Stimulated activated CD8-positive, alpha-beta memory T cell treated with anti-CD3 and anti-CD28 coated beads, Interleukin-2, amount 100 ng/mL, for 1 hour (primary cell): ENCODE measurements around the gene GNS.

ENCODE experiments used
- DNase-seq, 2 donors: peaks; one replicate each; pipeline ENCODE4 v3.0.0-alpha.2; 2020; ENCODE audit warnings: low read depth in 2 of 2

Gene GNS

DNA sequence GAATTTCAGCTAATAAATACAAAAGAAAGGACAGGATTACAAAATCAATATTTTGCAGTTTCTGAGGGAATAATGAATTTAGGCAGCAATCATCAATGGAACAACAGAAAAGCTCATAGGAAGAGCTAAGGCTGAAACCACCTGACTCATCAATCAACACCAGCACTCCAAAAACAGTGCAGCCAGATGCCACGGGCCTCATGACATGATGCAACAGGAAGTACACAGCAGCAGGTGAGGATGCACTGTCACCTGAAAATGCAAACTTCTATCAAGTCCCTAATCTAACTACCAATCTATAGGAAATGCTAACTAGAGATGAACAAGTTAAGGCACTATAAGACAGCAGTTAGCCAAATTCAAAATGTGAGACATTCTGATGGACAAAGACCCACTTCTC lies 21.7 kb downstream of the GNS start:
- no peak for DNase-seq

DNA sequence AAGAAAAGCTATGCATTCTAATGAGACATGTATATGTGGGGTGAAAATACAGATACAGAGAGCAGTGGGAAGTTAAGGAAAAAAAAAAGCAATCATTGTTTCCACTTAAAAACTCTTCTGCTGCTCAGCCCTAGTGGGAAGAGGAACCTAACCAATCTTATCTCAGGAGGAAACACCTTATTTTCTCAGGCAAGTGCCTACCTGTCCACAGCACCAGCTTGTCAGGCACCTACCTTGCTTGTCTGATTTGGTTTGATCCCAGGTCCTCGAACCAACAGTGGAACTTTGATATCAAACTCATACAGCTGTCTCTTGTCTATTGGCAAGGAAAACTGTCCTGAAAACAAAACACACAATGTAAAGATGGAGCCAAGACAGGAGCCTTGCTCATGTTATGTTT lies 22.4 kb downstream of the GNS start:
- DNase-seq = no peak

DNA sequence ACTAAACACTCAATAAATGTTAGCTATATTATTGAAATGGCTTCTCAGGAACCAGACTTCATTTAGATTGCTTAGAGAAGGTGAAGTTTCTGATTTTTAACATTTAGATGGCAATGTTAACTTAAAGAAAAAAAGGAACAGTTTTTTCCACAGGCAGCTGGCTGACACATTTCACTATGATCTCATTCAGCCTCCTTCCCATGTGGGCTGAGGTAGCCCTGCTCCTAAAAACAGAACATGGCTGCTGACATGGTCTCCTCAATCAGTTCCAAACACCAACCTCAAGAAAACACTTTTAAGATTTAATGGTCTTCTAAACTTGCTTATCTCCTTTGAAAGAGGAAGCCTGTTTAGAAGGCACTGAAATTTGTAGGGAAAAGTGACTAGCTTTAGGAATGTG lies 23.8 kb downstream of the GNS start:
- DNase-seq = no peak

DNA sequence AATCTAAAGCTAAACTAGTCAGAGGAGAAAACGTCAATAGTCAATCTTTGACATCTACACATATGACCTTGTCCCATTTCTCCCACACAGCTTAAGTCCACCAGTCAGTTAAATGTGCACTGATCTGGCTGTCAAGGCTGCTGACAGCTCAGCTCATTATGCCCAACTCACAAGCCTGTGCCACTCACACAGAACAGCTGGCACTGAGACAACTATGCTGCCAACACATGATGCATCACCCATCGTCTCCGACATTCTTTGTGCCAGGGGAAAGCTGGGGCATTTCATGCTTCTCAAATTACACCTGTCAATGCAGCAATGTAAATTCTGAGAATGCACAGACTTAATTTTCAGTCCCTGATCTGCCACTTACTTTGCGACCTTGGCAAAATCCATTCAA lies 25.3 kb downstream of the GNS start:
- no peak for DNase-seq

DNA sequence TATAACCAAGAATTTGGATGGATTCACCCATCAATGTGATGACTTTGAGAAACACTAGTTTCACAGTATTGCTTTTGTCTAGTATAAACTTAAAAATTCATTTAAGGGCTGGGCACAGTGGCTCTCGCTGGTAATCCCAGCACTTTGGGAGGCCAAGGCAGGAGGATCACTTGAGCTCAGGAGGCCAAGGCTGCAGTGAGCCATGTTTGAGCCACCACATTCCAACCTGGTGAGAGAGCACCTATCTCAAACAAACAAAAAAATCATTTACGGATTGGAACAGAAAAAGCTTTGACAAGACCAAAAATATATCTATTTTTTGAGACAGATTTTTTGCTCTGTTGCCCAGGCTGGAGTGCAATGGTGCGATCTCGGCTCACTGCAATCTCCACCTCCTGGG lies 27.5 kb downstream of the GNS start:
- DNase-seq = no peak

DNA sequence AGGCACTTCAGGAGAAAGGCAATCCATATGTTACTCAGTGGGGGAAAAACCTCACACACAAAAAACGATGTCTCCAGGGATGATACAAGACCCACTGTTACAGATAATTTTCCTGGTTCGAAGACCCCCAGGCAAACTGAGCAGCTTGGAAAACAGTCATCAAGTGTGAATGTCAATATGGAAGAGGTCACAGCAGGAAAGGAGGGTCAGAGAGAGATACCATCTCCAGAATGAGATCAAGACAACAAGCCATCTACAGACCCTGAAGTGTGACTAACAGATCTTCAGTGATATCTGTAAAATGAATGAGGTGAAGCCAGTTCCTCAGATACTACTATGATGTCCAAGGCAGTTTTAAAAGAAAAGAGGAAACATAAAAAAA lies 28.6 kb downstream of the GNS start:
- DNase-seq = no peak

DNA sequence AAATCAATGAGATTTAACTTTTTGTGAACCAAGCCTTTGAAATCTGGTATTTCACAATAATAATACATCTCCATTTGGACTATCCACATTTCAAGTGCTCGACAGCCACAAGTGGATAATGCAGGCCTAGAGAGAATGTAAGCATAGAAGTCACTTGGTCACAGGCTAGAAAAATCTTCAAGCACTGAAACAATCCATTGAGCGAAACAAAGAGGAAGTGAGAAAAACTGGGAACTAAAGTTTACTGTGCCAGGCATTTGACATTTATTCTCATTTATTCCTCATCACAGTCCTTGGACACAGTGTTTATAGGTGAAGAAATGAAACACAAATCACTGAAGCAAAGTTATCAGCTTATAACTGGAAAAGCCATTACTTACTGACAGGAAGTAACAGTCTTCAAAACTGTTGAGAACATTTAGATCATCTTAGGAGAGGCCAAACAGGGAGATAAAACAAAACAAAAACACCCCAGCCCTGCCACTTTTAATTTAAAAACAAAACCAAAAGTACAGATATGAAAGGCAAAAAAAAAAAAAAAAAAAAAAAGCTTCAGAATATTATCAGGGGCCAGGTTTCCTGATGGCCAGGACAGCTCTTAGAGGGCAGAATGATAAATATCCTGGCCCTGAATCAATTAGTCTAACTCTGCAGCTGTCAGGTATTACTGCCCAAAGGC lies 29.2 kb downstream of the GNS start:
- no peak for DNase-seq

DNA sequence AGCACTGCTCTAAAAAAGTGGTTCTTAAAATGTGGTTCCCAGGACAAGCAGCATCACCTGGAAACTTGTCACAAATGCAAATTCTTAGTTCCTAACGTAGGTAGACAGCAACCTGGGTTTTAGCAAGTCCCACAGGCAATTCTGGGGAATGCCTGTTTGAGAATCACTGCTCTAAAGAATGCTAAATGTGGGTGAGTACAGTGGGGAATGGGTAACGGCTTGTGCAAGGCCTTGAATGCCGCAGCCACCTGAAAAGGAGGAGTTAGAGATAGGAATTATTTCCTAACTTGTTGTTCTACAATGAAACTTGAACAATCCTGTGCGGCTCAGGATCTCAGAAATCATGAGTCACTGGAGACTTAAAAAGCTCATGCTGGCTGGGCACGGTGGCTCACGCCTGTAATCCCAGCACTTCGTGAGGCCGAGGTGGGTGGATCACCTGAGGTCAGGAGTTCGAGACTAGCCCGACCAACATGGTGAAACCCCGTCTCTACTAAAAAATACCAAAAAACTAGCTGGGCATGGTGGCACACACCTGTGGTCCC lies 34.9 kb downstream of the GNS start:
- no peak for DNase-seq

DNA sequence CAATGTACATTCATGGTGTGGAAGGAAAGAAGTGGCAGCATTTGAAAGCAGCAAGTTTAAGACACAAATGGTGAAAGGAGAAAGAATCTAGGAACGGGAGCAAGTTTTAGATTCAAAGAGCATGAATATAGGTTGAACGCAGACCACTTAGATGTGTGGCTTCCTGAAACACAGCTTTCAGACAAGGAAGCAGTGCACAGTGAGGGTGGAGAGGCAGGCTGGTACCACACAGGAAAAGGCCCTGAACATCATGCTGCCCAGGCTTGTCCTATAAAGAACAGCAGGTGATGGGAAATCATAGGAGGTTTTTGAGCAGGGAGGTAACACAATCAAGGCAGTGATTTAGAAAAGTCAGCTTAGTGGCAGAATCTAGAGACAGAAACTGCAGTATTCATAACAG lies 35.6 kb downstream of the GNS start:
- DNase-seq = no peak

DNA sequence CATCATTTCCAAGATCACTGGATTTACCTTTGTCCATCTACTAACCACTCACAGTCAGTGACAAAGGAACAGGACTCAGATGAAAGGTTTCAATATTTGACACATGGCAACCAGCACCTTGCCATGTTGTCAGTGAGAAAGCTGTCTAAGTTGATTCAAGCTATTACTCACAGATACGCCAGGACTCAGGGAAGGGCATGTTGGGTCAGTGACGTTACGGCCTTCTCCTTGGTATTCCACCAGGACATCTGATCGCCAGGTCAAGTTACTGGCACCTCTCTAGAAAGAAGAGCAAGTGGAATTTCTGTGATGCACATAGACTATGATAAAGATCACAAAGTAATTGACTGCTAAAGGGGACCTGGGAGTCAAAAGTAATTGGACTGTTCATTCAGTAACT lies 36.4 kb downstream of the GNS start:
- DNase-seq = no peak

DNA sequence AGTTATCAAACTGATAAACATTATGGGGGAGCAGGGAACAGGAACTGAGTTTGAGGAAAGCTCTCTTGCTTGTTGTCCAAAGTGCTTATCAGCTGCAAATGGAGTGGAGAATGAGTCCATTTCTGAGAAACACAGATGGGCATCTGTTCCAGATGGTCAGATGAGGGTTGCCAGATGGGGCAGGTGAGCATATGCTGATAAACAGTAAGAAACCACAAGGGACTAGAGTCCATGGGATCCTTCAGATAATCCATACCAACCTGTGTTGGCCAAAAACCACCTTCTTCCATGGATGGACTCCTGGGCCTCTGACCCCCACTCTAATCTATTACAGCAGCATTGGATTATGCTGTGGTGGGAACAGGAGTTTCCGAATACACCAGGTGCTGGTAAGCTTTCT lies 38.3 kb downstream of the GNS start:
- DNase-seq = no peak

DNA sequence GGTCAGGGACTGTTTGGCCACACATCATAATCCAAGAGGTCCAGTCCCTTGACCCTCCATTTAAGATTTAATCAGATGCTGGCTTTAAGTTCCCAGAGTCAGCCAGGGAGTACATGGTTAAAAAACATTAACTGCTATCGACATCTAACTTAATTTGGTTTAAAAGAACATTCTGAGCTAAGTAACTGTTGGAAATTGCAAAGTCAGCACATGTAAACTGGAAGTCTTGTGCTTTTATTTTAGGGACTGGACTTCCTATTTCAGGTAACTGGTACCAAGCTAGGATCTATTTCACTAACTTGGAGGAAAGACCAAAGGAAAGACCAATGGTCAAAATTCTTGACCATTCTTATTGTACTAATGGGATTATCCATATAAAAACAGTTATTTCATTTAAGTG lies 40.6 kb downstream of the GNS start:
- no peak for DNase-seq

DNA sequence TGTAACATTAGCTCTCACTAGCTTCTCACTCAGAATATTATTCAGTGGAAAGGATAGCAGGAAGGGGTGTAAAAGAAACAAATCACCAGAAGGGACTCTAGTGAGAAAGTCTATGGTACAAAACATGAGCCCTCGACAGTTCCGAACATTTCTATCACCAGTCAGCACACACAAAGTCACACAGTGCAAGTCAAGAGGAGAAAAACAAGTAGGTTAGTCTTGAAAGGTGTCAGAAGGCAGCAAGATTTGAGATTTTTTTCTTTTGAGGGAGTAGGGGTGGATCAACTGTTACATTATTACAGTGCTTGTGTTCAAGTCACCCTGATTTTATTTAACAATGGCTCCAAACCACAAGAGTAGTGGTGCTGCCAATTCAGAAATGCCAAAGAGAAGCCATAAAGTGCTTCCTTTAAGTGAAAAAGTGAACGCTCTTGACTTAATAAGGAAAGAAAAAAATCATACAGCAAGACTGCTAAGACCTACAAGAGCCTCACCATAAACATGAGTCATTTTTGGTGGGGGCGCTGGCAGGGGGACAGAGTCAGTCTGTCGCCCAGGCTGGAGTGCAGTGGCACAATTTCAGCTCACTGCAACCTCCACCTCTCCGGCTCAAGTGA lies 42.3 kb downstream of the GNS start:
- DNase-seq = no peak

DNA sequence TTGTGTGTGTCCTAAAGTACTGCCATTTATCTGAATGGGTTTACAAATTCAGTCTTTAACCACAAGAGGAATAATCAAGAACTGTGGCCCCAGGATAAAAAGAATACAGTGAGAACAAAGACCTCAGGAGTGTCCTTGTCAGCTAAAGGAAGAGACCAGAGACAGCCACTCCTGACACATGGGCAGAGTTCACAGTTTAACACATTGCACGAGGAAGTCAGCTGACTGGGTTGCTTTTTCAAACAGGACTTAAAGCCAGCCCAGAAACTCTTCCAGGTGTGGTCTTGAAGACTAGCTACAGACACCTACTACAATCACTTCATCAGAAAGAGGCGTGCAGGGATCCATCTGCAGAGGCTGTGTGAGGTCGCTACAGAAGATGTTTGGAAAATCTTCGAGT lies 42.8 kb downstream of the GNS start:
- DNase-seq = no peak

DNA sequence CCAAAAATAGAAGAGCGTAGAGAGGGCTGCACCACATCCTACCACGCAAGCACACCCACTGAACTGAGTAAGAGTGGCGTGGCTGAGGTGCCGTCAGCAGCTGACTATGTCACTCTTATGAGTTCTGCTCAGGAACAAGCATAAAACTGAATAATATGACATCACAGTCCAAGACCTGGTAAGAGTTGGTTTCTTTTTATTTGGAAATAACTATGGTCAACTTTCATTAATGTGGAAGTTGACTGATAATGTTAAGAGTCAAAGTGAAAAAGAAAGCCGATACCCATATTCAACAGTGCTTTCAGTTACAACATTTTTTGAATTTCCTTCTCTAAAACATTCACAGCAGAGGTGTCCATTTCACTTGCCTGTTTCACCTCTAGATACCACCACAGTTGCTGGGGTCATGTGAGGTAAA lies 44.6 kb downstream of the GNS start:
- DNase-seq = no peak

DNA sequence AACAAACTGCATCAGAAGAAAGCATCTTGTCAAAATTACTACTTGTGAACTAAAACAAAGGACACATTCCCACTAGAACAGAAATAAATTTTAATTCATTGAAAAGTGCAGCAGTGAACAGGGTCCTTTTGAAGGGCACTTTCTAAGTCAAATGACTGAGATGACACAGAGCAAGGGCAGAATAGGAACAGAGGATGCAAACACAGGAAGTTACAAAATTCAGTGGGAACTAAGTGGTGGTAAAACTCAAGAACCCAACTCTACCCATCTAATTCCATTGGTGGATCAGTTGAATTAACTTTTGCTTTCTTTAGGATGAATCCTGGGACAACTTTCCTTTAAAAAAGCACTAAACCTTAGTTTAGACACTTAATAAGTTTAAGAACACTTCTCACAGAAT lies 45.8 kb downstream of the GNS start:
- no peak for DNase-seq

DNA sequence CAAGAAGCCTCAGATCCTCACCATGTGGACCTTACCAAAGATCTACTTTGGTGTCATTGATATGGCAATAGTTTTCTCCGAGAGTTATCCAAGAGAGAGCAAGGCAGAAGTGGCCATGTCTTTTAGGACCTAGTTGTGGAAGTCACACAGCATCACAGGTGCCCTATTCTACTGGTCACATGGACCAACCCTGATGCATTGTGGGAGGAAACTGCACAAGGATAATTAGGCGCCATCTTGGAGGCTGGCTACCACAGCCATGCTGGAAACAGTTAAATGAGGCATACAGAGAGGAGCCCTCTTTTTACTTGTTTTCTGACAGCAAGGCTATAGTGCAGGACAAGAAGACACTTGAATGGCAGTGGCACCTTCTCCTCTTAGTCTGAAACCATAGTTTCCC lies 49.8 kb downstream of the GNS start:
- DNase-seq = no peak

DNA sequence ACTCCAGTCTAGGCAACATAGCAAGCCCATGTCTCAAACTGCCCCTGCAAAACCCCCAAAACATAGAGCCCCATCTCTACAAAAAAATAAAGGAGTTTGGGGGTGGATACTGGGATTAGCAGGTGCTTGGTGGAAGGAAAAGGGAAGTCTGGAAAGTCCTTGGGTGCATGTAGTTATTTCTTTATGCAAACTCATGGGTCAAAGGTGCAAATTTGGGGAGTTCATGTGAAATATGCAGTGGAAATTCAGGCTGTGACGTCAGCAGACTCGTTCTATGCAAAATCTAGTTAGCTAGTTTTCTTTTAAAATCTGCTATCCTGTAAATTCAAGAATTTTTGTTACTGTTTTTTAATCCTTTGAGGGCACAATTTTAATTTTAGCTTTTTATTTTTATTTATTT lies 51.3 kb downstream of the GNS start:
- DNase-seq = no peak

DNA sequence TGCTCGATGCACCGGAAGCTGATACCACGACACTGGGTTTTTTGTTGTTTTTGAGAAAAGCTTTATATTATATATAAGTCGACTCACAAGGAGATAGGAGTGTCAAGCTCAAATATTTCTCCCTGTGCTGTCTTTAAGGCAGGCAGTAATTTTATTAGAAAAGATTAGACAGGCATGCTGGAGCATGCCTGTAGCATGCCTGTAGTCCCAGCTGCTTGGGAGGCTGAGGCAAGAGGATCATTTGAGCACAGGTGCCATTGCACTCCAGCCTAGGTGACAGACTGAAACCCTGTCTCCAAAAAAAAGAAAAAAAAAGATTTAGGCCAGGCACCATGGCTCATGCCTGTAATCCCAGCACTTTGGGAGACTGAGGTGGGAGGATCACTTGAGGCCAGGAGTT lies 51.8 kb downstream of the GNS start:
- no peak for DNase-seq

DNA sequence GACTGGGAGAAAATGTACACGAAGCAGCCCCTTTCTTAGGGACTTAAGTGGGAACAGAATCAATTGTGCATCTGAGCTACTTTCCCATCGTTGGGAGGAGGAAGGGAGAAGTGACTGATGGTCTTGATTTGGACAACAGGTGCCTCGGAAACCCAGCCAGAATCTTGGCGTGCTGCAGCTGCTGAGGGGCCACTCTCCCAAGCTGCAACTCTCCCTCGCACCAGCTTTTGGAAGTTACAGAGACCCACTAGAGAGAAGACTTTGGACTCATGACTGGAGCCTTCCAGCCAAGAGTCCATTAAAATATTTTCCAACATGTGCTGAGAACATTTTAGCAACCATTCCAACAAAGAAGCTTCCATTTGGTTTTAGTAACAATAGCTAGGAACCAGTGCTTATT lies 52.3 kb downstream of the GNS start:
- no peak for DNase-seq

DNA sequence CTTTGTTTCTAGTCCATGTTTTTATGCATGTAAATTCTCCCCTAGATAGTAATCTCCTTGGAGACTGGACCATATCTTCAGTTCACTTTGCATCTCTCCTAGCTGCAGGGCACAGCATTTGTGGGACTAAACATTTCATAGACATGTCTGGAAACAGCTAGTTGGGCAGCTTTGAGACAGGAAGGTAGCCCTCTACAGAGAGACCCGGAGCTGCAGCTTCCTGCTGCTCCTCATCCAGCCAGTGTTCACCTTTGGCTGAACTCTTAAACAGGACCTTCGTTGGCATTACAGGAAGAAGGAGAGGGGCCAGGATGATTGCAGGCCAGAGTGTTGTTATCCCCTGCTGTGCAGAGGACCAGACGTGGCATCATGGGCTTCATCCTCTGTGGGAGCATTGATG lies 52.9 kb downstream of the GNS start:
- no peak for DNase-seq

DNA sequence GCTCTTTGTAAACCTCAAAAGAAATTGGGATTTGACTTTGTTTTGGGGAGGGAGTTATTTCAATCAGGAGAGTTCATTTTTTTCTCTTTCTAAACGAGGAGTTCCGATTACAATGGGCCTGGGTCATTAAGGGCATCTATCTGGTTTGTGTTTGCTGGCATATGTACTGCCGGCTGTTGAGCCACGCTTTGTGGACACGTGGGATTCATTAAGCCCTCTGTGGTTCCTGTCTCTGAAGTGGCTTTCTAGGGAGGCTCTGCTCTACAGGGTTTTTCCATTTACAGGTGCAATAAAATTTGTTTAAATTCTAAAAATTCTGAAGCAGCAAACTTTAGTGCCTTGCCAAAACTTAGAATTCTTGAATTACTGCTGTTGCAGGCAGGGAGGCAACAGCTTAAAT lies 57.9 kb downstream of the GNS start:
- DNase-seq = no peak

DNA sequence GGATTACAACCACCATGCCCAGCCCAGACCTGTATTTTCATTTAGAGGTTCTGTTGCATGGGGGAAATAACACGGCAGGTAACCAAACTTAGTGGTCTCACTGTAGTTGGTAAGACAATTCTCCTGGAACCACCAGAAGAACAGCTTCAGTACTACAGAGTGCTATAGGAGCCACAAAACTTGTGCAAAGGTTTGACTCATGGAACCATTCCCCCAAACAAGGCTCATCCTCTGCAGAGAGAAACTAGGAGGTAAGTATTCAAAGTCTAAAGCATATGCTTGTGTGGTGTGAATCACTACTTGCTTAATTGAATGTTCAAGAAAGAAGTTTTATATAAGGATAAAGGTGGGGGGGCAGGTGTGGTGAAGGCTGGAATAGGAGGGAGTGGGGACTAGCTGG lies 58.7 kb downstream of the GNS start:
- DNase-seq = no peak
